GM21528 (cell line): ENCODE measurements around the gene BCAS3.

ENCODE experiments used
- ATAC-seq: cut with Tn5 transposase; IDR thresholded peaks from one replicate; pipeline ENCODE4 v1.9.1; 2021; ENCODE audit warnings: mild to moderate bottlenecking, moderate library complexity; ENCODE audit not compliant: unreplicated experiment, low FRiP score

BCAS3 gene

DNA sequence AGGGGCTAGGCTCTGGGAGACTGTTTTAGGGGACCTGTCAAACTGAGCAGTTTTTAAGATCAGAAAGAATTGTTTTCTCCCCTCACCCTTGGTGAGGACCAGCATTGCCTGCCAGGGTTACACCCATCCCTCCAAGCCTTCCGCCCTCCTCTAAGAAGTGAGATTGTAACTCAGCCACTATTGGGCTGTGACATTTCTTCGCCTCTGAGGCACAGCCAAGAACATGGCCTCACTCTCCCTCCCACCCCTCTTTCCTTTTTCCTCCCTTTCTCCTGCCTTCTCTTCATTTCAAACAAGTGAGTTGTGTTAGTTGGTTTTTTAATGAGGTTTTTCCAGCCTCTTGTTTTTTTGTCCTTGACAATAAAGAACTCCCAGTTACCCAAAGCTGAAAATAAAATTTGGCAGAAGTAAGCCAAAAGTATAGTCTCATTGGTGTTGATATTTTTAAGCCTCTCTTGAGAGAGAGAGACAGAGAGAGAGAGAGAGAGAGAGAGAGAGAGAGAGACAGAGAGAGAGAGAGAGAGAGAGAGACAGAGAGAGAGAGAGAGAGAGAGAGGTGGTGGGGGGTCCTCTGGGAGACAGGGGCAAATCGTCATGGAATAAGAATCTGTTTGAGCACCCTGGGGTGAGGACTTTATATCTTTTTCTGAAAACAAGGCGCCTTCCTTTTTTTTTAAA lies 644.8 kb downstream of the BCAS3 start:
- no peak for ATAC-seq

GRCh38 chr17:61323003-61323908 lies 645.6 kb downstream of the BCAS3 start:
- ATAC-seq: no peak

- no peak for ATAC-seq
Observed at GRCh38 chr17:61323909-61324868, 646.5 kb downstream of the BCAS3 start.

DNA sequence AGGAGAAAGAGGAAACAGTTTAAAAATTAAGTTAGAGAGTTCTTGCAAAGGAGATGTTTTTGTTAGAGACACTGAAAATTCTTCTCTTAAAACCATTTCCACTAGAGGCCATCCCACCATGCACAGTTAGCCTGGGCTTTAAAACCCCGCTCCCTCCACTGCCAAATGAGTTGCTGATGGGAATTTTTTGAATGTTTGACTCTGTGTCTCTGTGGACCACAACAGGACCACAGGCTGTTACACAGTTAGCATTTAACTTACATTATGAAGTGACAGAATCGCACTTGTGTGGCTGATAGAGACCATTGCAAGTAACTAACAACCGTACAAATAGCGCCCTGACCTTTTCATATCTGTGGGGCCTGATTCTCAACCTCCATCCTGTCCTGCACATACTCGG lies 647.3 kb downstream of the BCAS3 start:
- ATAC-seq: no peak

GRCh38 chr17:61325382-61326073 lies 647.9 kb downstream of the BCAS3 start:
- no peak for ATAC-seq

DNA sequence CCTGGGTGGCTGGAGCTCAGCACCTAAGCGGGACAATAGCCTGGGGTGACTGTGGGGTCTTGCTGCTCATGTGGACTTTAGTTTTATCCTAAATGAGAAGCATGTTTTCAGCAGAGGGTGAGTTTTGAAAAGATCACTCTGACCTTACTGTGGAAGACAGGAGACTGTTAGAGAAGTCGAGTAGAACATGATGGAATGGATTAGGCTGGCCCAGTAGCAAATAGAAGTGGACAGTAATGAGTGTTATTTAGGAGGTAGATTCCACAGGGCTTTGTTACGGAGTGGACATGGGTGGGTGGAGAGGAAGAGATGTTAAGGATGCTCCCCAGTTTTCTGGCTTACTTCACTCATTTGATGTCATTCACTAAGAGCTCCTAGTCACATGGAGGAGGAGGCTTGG lies 648.7 kb downstream of the BCAS3 start:
- no peak for ATAC-seq

DNA sequence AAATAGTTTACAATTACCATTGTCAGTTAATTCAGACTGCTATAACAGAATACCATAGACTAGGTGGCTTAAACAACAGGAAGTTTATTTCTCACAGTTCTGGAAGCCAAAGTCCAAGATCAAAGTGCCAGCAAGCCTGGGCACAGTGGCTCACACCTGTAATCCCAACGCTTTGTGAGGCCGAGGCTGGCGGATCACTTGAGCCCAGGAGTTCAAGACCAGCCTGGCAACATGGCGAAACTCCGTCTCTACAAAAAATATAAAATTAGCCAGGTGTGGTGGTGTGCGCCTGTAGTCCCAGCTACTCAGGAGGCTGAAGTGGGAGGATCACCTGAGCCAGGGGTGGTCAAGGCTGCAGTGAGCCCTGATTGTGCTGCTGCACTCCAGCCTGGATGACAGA lies 650.7 kb downstream of the BCAS3 start:
- ATAC-seq: no peak

DNA sequence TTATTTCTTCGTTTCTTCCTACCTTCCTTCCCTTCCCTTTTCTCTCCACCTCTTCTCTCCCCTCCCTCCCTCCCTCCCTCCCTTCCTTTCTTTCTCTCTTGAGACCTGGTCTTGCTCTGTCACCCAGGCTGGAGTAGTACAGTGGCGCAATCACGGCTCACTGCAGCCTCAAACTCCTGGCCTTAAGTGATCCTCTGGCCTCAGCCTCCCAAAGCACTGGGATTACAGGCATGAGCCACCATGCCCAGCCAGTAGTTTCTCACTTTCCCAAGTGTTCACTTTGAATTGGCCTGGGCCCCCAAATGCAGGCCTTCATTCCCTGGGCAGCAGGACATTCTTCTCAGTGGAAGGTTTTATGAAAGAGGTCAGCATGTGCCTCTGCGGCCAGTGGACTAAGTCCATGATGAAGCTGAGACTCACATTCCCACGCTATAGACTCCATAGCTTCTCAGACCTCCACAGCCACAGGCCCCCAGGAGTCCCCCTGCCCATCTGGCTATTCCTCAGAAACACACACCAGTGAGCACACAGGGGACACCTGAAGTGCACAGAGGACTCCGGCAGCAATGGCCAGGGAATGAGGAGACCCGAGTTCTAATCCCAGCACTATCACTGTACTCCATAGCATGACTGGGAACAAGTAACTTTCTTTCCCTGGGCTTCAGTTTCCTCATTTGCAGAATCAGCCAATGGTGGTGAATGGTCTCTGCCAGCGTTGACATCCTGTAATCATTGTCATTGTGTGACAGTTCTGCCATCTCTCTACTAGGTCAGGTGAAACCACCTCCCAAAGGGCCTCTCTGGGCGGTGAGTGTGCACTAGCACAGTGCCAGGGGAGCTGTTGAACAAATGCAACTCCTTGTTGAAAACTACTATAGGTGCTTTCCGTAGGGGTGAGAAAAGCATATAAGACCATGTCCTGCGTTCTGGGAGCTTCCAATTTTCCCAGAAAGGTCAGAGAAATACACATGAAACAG lies 652.8 kb downstream of the BCAS3 start:
- no peak for ATAC-seq

DNA sequence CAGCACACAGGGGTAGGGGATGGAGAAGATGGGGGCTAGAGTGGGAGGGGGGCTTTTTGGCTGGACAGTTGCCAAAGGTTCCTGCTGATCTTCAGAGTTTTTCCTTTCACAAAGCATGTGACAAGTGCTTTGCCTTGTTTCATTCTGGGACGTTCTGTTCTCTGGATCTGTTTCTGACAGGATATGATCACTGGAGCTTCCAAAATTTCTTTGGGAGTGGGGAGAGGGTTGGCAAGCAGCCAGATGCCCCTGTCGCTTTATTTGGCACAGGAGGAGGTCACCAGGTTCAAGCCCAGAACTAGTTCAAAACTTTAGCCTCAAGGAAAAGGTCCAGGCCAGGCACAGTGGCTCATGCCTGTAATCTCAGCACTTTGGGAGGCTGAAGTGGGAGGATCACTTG lies 653.5 kb downstream of the BCAS3 start:
- ATAC-seq: no peak

DNA sequence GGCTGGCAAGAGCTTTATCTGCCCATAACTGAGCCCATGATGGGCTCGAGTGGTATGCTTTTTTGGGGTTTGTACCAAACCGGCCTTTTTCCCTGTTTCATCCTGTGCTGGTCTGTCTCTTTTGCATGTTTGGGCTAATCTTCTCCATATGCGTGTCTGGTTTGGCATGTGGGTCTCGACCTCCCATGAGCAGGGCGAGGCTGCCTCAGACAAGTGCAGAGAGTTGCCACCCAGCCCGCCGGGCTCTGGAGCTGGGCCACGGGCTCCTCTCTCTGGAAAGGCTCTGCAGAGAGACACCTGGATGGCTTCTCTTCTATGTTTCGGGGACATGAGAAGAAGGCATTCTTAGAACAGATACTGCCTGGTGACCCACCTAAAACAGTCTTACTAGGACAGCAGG lies 654.2 kb downstream of the BCAS3 start:
- ATAC-seq: no peak

DNA sequence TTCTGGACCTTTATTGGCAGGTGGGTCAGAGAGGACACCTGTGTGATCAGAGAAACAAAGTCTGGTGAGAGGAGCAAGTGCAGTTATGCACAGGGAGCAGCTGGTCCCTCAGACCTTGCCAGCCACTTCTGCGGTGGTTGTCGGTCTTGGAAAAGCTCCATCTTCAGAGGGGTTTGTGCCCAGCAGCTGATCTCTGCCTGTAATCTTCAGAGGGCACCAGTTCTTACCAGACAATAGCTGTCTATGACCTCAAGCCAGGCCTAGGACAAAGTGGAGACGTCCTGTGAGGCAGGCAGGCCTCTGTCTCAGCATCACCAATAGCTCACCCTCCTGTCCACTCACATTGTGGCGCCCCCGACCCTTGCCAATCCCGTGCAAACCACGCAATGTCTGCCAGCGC lies 655.5 kb downstream of the BCAS3 start:
- no peak for ATAC-seq

GRCh38 chr17:61334673-61335072 lies 657.0 kb downstream of the BCAS3 start:
- no peak for ATAC-seq

DNA sequence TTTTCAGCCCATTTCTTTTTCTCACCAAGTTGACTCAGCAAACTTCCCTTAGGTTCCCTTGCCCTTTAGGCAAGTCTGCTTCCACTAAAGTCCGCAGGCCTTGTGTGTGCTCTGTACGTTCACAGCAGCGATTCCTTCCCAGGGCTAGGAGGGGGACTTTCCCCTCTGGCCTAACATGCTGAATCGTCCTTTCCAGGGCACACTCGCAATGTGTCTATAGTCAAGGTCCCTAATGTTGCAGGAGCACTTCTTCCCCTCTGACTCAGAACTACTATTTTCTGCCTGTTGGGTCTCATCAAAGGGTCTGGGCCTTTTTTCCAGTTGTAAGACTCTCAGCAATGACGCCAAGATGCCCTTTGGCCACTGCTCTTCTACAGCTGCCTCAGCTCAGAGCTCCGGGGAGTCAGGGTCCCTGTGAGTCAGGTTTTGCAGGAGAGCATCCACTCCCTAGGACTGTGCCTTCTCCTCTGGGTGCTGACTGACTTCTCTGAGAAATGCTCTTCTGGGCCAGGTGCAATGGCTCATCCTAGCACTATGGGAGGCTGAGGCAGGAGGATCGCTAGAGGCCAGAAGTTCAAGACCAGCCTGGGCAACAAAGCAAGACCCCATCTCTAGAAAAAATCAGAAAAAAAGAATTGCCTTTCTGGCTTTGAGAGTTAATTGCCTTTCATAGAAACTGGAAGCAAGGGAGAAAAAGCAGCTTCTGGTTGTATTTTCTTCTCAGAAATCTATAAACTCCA lies 657.6 kb downstream of the BCAS3 start:
- no peak for ATAC-seq

DNA sequence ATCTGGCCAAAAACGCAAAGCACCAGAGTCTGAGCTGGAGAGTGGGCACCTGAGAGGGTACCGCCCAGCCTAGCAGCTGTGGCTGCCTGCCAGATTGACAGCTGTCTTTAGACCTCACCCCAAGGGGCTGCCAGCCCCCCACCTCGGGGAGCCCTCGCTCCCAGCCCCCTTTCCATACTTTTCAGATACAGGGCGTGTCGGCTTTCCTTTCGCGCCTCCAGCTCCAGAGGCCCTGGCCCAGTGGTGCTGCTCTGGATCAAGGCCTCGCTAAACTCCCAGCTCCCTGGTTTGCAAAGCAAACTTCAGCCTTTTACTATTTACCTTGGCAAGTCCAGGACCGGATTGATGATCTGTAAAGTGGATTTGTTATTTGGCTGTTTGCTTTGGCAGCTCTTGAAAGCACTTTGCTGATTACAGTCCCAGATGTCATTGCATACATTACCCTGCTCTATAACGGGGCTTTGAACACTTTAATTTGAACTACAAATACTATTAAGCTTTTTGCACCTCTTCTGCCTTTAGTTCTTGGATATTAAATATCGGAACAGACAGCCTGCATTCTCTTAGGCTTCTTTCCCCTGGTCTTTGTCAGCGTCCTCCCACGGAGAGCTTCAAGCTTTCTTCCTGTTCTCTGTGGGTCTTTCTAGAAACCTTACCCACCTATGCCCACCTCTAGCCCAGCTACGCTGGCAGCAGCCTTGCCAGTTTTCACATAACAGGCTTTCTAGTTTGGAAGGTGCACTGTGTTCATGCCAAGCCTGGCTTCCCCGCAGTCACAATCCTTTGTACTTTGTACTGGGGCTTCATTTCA lies 658.4 kb downstream of the BCAS3 start:
- ATAC-seq: no peak

DNA sequence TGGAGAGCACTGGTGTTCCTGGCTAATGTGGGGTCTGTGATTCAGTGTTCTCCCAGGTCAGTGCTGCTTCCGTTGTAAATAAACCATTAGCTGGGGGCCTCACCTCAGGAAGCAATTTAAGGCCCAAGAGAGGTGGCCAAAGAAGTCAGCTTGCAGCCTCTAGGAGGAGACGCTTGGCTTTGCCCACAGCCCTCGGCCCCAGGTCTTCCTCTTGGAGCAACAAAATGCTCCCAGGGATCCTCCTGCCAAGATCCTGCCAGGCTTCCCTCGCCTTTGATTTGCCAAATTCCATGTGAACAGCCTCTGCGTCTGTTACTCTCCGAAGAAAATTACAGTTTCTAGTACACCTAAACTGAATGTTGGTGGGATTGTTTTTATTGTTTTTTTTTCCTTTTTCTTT lies 659.6 kb downstream of the BCAS3 start:
- ATAC-seq: no peak

DNA sequence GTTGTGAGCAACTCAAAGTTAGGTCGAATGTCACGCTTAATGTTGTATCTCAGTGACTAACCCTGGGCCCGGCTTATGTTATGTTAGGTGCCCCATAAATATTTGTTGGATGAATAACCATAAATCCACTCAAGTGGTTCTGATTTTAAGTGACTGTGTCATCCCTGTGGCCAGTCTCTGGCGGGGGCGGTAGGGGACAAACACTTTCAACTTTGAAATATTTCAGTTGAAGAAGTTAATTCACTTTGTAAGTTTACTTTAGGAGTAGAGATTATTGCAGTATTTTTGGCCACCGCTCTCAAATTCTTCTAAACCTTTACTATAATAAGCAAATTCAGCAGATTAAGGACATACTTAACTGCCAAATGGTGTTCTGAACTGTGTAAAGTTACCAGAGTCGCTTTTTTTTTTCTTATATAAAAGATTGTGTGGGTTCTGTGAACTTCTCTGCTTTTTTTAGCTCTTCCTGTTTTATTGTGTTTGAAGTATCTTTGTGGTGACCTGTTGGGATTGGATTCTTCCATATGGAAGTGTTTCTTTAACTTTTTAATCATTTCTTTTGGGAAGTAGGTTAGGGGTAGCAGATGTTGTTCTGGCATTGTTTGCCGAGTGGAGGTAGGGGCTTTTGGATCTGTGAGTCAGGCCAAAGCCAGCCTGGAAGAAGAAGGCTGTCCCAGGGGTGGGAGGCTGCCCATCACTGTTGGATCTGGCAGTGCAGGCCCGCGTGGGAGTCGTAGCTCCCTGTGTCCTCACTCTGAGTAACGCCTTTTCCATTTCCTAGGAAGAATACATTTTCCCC lies 660.5 kb downstream of the BCAS3 start:
- ATAC-seq: no peak
